Measurements from ENCODE around the gene E2F2. TPM values are rescaled to one million over a fixed set of nuclear protein-coding genes. Genes with fewer than 3 reads are reported as not detected.

Gene E2F2
- total RNA-seq, 1 experiment from 2014 or later, result 6.6 TPM

GRCh38 chr1:23555986-23556634 lies 25.1 kb upstream of the E2F2 start:
- Histone ChIP-seq H2AFZ (ENCODE audit: low read length) (no peak overlapping the region), H3K79me2 (ENCODE audit: low read length) (0 out of 2 replicates have a peak, but pooled peaks cover 4% of the 10 kb centered on the region), H4K20me1 (ENCODE audit: insufficient read depth, low read depth, low read length) (peaks cover 11% of the 10 kb centered on the region), H3K4me1 (ENCODE audit: low read length) (peaks cover 82% of the 10 kb centered on the region), H3K9me3 (ENCODE audit: low read length) (no peaks in the 10 kb centered on the region), H3K36me3 (ENCODE audit: insufficient read depth, low read length) (no peaks in the 10 kb centered on the region), H3K4me2 (ENCODE audit: low read depth, low read length, poor library complexity, severe bottlenecking) (peak overlapping the region; percentile 9), H3K27ac (ENCODE audit: low read length) (peak overlapping the region; percentile 51), H3K9me2 (replicated peaks; ENCODE audit: insufficient read depth, low read length) (no peaks in the 10 kb centered on the region), H3K9ac (ENCODE audit: low read length) (peak overlapping the region; percentile 57; the same call in 1 of the 2 replicates), H3K27me3 (ENCODE audit: low read length) (no peaks in the 10 kb centered on the region), H3K4me3 (ENCODE audit: low read length) (no peak overlapping the region)
- peak; percentile 61 for DNase-seq

GRCh38 chr1:23555270-23555985 lies 24.4 kb upstream of the E2F2 start:
- Histone ChIP-seq H3K27ac (ENCODE audit: low read length) (peak overlapping the region; percentile 51), H3K4me2 (ENCODE audit: low read depth, low read length, poor library complexity, severe bottlenecking) (peak overlapping the region; percentile 65), H2AFZ (ENCODE audit: low read length) (peak overlapping the region; percentile 41; the same call in 1 of the 2 replicates), H3K36me3 (ENCODE audit: insufficient read depth, low read length) (no peaks in the 10 kb centered on the region), H4K20me1 (ENCODE audit: insufficient read depth, low read depth, low read length) (peaks cover 11% of the 10 kb centered on the region), H3K9ac (ENCODE audit: low read length) (peak overlapping the region; percentile 57), H3K4me3 (ENCODE audit: low read length) (peak overlapping the region; percentile 52), H3K4me1 (ENCODE audit: low read length) (peaks cover 80% of the 10 kb centered on the region), H3K79me2 (ENCODE audit: low read length) (0 out of 2 replicates have a peak, but pooled peaks cover 4% of the 10 kb centered on the region), H3K27me3 (ENCODE audit: low read length) (no peaks in the 10 kb centered on the region), H3K9me2 (replicated peaks; ENCODE audit: insufficient read depth, low read length) (no peaks in the 10 kb centered on the region), H3K9me3 (ENCODE audit: low read length) (no peaks in the 10 kb centered on the region)
- DNase-seq, result no peak

- peak overlapping the region; percentile 71; the same call in 1 of the 2 replicates for H2AFZ ChIP-seq (ENCODE audit: low read length)
- peak overlapping the region; percentile 76 for H3K9ac ChIP-seq (ENCODE audit: low read length)
- H3K9me3 ChIP-seq (ENCODE audit: low read length), result no peaks in the 10 kb centered on the region
- peaks cover 73% of the 10 kb centered on the region for H3K4me1 ChIP-seq (ENCODE audit: low read length)
- no peaks in the 10 kb centered on the region for H3K9me2 ChIP-seq (replicated peaks; ENCODE audit: insufficient read depth, low read length)
- peak overlapping the region; percentile 55 for H3K27ac ChIP-seq (ENCODE audit: low read length)
- peak; percentile 96 for DNase-seq
- peaks cover 11% of the 10 kb centered on the region for H4K20me1 ChIP-seq (ENCODE audit: insufficient read depth, low read depth, low read length)
- peak overlapping the region; percentile 85 for H3K4me2 ChIP-seq (ENCODE audit: low read depth, low read length, poor library complexity, severe bottlenecking)
- H3K36me3 ChIP-seq (ENCODE audit: insufficient read depth, low read length), result no peaks in the 10 kb centered on the region
- peak overlapping the region; percentile 68 for H3K4me3 ChIP-seq (ENCODE audit: low read length)
- 0 out of 2 replicates have a peak, but pooled peaks cover 4% of the 10 kb centered on the region for H3K79me2 ChIP-seq (ENCODE audit: low read length)
- no peaks in the 10 kb centered on the region for H3K27me3 ChIP-seq (ENCODE audit: low read length)
Measured at GRCh38 chr1:23554481-23555269, 23.6 kb upstream of the E2F2 start.

GRCh38 chr1:23554127-23554480 lies 23.1 kb upstream of the E2F2 start:
- no peaks in the 10 kb centered on the region for H3K9me3 ChIP-seq (ENCODE audit: low read length)
- H3K27me3 ChIP-seq (ENCODE audit: low read length), result no peaks in the 10 kb centered on the region
- no peaks in the 10 kb centered on the region for H3K9me2 ChIP-seq (replicated peaks; ENCODE audit: insufficient read depth, low read length)
- H3K4me3 ChIP-seq (ENCODE audit: low read length), result peak overlapping the region; percentile 68
- H3K4me2 ChIP-seq (ENCODE audit: low read depth, low read length, poor library complexity, severe bottlenecking), result peak overlapping the region; percentile 85
- peak overlapping the region; percentile 55; the same call in 1 of the 2 replicates for H3K27ac ChIP-seq (ENCODE audit: low read length)
- 0 out of 2 replicates have a peak, but pooled peaks cover 4% of the 10 kb centered on the region for H3K79me2 ChIP-seq (ENCODE audit: low read length)
- DNase-seq, result no peak
- H4K20me1 ChIP-seq (ENCODE audit: insufficient read depth, low read depth, low read length), result peaks cover 11% of the 10 kb centered on the region
- peak overlapping the region; percentile 71; the same call in 1 of the 2 replicates for H2AFZ ChIP-seq (ENCODE audit: low read length)
- H3K9ac ChIP-seq (ENCODE audit: low read length), result peak overlapping the region; percentile 76
- H3K36me3 ChIP-seq (ENCODE audit: insufficient read depth, low read length), result no peaks in the 10 kb centered on the region
- peaks cover 72% of the 10 kb centered on the region for H3K4me1 ChIP-seq (ENCODE audit: low read length)

- Histone ChIP-seq H3K9me3 (ENCODE audit: low read length) (no peaks in the 10 kb centered on the region), H3K4me1 (ENCODE audit: low read length) (peaks cover 72% of the 10 kb centered on the region), H2AFZ (ENCODE audit: low read length) (no peak overlapping the region), H3K9me2 (replicated peaks; ENCODE audit: insufficient read depth, low read length) (no peaks in the 10 kb centered on the region), H3K4me3 (ENCODE audit: low read length) (peak overlapping the region; percentile 68; the same call in 1 of the 2 replicates), H3K9ac (ENCODE audit: low read length) (peak overlapping the region; percentile 76), H3K27me3 (ENCODE audit: low read length) (no peaks in the 10 kb centered on the region), H4K20me1 (ENCODE audit: insufficient read depth, low read depth, low read length) (peaks cover 5% of the 10 kb centered on the region), H3K4me2 (ENCODE audit: low read depth, low read length, poor library complexity, severe bottlenecking) (peak overlapping the region; percentile 85), H3K79me2 (ENCODE audit: low read length) (0 out of 2 replicates have a peak, but pooled peaks cover under 1% of the 10 kb centered on the region), H3K36me3 (ENCODE audit: insufficient read depth, low read length) (no peaks in the 10 kb centered on the region), H3K27ac (ENCODE audit: low read length) (no peak overlapping the region)
- DNase-seq, result no peak
Measured at GRCh38 chr1:23553231-23554126, 22.4 kb upstream of the E2F2 start.

GRCh38 chr1:23551849-23552248 lies 20.8 kb upstream of the E2F2 start:
- Histone ChIP-seq H2AFZ (ENCODE audit: low read length) (no peak overlapping the region), H3K4me3 (ENCODE audit: low read length) (no peak overlapping the region), H3K9ac (ENCODE audit: low read length) (0 out of 2 replicates have a peak overlapping the region, but pooled peaks have one; percentile 1), H3K9me2 (replicated peaks; ENCODE audit: insufficient read depth, low read length) (no peaks in the 10 kb centered on the region), H3K36me3 (ENCODE audit: insufficient read depth, low read length) (no peaks in the 10 kb centered on the region), H3K27ac (ENCODE audit: low read length) (no peak overlapping the region), H4K20me1 (ENCODE audit: insufficient read depth, low read depth, low read length) (no peaks in the 10 kb centered on the region), H3K4me2 (ENCODE audit: low read depth, low read length, poor library complexity, severe bottlenecking) (no peak overlapping the region), H3K79me2 (ENCODE audit: low read length) (no peaks in the 10 kb centered on the region), H3K4me1 (ENCODE audit: low read length) (peaks cover 56% of the 10 kb centered on the region), H3K27me3 (ENCODE audit: low read length) (no peaks in the 10 kb centered on the region), H3K9me3 (ENCODE audit: low read length) (no peaks in the 10 kb centered on the region)
- peak; percentile 55 for DNase-seq

- no peaks in the 10 kb centered on the region for H4K20me1 ChIP-seq (ENCODE audit: insufficient read depth, low read depth, low read length)
- H3K27me3 ChIP-seq (ENCODE audit: low read length), result no peaks in the 10 kb centered on the region
- DNase-seq, result no peak
- H3K27ac ChIP-seq (ENCODE audit: low read length), result no peak overlapping the region
- no peak overlapping the region for H3K4me2 ChIP-seq (ENCODE audit: low read depth, low read length, poor library complexity, severe bottlenecking)
- no peaks in the 10 kb centered on the region for H3K36me3 ChIP-seq (ENCODE audit: insufficient read depth, low read length)
- H3K4me1 ChIP-seq (ENCODE audit: low read length), result peaks cover 28% of the 10 kb centered on the region
- H3K9me2 ChIP-seq (replicated peaks; ENCODE audit: insufficient read depth, low read length), result no peaks in the 10 kb centered on the region
- no peak overlapping the region for H3K9ac ChIP-seq (ENCODE audit: low read length)
- H3K9me3 ChIP-seq (ENCODE audit: low read length), result no peaks in the 10 kb centered on the region
- no peak overlapping the region for H2AFZ ChIP-seq (ENCODE audit: low read length)
- H3K4me3 ChIP-seq (ENCODE audit: low read length), result no peak overlapping the region
- H3K79me2 ChIP-seq (ENCODE audit: low read length), result no peaks in the 10 kb centered on the region
Measured at GRCh38 chr1:23548704-23549143, 17.7 kb upstream of the E2F2 start.
